Measurements from ENCODE around the gene RERE.

DNA sequence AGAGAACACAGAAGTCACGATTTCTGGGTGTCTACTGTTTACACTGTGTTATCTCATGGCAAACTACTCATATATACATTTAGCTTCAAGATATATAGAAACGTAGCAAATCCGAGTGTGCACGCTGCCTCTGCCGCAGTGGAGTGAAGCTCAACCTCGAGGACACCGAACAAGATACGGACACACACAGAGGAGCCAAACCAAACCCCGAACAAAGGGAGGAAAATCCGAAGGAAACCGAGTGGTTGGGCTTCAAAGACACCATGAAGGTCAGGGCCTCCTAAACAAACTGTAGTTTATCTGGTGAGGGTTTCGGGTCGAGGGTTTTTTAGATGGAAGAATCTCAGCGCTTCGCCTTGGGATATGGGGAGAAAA lies 465.0 kb downstream of the RERE start:
- no peak for TF ChIP-seq CTCF (IDR thresholded peaks at IDR 0.05)
- TF ChIP-seq, protein P1, sequence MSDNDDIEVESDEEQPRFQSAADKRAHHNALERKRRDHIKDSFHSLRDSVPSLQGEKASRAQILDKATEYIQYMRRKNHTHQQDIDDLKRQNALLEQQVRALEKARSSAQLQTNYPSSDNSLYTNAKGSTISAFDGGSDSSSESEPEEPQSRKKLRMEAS (CRISPR knock-in tag; IDR thresholded peaks at IDR 0.05): no peak
- no peak for TF ChIP-seq ZNF317 (CRISPR knock-in tag; IDR thresholded peaks at IDR 0.05; ENCODE audit: borderline replicate concordance, low read depth)
- TF ChIP-seq, protein P2, sequence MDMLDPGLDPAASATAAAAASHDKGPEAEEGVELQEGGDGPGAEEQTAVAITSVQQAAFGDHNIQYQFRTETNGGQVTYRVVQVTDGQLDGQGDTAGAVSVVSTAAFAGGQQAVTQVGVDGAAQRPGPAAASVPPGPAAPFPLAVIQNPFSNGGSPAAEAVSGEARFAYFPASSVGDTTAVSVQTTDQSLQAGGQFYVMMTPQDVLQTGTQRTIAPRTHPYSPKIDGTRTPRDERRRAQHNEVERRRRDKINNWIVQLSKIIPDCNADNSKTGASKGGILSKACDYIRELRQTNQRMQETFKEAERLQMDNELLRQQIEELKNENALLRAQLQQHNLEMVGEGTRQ (CRISPR knock-in tag; IDR thresholded peaks at IDR 0.05): no peak
- no peak for TF ChIP-seq CREM (CRISPR knock-in tag; IDR thresholded peaks at IDR 0.05)
- no peak for TF ChIP-seq USF1 (CRISPR knock-in tag; IDR thresholded peaks at IDR 0.05)

Measured in WTC11 (cell line).